GM10266 (cell line): ENCODE results near the gene B3GALNT2.
"Not testable (repeated sequence)": the region's sequence is repeated elsewhere in the genome, so short reads cannot be mapped to it uniquely, and the experiment has no call there.

ENCODE experiments used
- DNase-seq: peaks from one replicate; pipeline ENCODE4 v3.0.0; 2012; ENCODE audit errors: extremely low spot score
- CTCF ChIP-seq: IDR thresholded peaks from 2 replicates; pipeline ENCODE4 v1.5.1; 2012; ENCODE audit warnings: mild to moderate bottlenecking, low read depth; ENCODE audit not compliant: control insufficient read depth, insufficient read depth; ENCODE audit errors: missing control alignments

B3GALNT2 gene

GRCh38 chr1:235483090-235483489, 21.2 kb downstream of the B3GALNT2 start:
- TF ChIP-seq CTCF = no peak
- DNase-seq = no peak

DNA sequence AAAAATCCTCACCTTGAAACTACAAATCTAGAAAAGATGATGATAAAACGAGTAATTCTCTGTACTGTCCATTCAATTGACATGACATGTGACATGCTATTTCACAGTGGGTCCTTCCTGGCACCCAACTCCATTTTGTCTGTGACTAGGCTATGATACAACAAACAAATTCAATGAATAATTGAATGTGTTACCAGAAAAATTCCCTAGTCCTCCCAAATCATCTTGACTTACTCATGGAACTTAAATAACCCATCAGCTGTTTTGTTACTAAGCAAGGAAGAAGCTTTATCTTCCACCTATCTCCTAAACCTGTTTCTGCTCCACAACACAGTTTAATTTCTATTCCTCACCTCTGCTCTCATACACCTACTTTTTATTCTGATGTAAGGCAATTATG, 30.4 kb downstream of the B3GALNT2 start:
- no peak for DNase-seq
- TF ChIP-seq CTCF = no peak

DNA sequence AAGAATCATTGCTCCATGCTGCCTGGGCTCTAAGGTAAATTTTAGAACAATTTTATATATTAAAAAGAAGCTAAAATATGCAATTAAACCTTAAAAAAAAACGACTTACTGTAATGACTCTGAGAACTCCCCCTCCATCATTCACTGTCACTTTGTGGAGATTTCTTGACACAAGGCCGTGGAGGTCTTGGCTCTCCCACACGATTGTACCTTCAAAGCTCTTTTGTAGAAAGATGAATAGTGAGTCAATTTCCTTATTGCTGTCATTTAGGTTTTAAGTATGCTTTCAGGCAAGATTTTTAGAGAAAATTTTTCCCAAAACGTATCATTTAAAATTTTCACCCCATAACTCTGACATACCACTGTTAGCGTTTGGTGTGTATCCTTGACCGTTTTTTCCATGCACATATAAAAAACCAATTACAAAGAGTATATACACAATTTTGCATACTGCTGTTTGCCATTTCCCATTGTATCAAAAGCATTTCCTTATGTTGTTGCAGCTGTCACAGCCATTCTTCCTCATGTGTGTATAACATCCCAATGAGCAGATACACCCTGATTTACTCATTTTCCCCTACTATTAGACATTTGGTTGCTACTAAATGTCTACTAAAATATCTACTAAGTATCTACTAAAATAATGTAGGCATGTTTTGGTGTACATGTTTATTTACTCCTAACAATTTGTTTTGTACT, 33.4 kb downstream of the B3GALNT2 start:
- no peak for DNase-seq
- no peak for TF ChIP-seq CTCF

DNA sequence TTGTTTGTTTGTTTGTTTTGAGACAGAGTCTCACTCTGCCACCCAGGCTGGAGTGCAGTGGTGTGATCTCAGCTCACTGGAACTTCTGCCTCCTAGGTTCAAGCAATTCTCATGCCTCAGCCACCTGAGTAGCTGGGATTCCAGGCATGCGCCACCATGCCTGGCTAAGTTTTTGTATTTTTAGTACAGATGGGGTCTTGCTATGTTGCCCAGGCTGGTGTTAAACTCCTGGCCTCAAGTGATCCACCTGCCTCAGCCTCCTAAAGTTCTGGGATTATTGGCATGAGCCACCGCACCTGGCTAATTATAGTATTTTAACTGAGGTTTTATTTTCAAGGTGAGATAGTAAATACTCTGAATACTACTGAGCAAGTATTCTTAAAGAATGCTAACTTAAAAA, 34.4 kb downstream of the B3GALNT2 start:
- DNase-seq = not testable (repeated sequence)

- DNase-seq = no peak
- no peak for TF ChIP-seq CTCF
These were observed 35.3 kb downstream of the B3GALNT2 start for GRCh38 chr1:235468970-235469369.

DNA sequence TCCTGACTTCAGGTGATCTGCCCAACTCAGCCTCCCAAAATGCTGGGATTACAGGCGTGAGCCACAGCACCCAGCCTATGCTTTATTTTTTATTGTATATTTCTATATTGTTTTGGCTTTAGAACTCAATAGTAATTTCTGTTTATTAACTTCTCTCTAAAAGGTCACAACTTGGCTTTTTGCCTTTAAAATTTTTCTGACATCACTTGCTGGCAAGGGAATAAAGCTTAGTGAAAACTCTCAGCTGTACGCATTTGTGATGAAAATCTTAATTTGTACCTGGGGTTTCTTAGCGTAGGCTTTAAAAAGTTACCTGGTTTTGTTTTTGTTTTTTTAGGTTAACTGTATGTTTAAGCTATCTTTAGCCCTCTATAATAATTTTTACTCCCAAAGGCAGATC, 36.2 kb downstream of the B3GALNT2 start:
- TF ChIP-seq CTCF = no peak
- DNase-seq = no peak

DNA sequence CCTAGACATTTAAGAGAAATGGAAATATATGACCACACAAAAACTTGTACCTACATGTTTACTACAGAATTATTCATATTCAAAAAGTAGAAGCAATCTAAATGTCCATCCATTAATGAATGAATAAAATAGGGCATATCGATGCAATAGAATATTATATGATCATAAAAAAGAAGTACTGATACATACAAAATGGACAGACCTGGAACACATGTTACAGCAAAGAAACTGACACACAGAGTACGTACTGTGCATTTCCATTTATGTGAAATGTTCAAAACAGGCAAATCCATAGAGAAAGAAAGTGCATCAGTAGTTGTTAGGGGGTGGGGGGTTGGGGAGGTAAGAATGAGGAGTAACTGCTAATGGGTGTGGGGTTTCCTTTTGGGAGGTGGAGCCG, 39.2 kb downstream of the B3GALNT2 start:
- TF ChIP-seq CTCF = no peak
- no peak for DNase-seq

DNA sequence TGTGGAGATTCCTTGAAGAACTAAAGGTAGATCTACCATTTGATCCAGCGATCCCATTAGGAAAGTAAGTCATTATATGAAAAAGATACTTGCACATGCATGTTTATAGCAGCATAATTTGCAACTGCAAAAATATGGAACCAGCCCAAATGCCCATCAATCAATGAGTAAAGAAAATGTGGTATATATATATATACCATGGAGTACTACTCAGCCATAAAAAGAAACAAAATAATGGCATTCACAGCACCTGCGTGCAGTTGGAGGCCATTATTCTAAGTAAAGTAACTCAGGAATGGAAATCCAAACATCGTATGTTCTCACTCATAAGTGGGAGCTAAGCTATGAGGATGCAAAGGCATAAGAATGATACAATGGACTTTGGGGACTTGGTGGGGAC, 41.4 kb downstream of the B3GALNT2 start:
- not testable (repeated sequence) for DNase-seq

GRCh38 chr1:235461954-235462353, 42.3 kb downstream of the B3GALNT2 start:
- no peak for TF ChIP-seq CTCF
- DNase-seq = no peak
